Ovary (tissue), 9 donors: ENCODE results near the gene LEMD3. TPM values are rescaled to one million over a fixed set of nuclear protein-coding genes. Genes with fewer than 3 reads are reported as not detected.

Source experiments
- DNase-seq, 5 donors: peaks; one replicate each; pipeline ENCODE4 v3.0.0-alpha.2; 2019 to 2020
- H3K27ac ChIP-seq, 2 donors: fragments of 200-600 bp; one replicate each; pipeline versions ENCODE4 v1.5.1 to v1.8.0; 2019 to 2022
- H3K27me3 ChIP-seq: fragments of 200-600 bp; one replicate; pipeline ENCODE4 v1.8.0; 2022
- H3K36me3 ChIP-seq: fragments of 200-600 bp; sonication (generic); one replicate; pipeline ENCODE4 v1.5.1; 2019
- H3K4me1 ChIP-seq: one replicate; pipeline ENCODE4 v1.8.1; 2013; ENCODE audit warnings: mild to moderate bottlenecking, moderate library complexity; ENCODE audit not compliant: insufficient read depth
- H3K4me3 ChIP-seq: fragments of 200-600 bp; sonication (generic); one replicate; pipeline ENCODE4 v1.5.1; 2017
- H3K9me3 ChIP-seq, 2 donors: fragments of 200-600 bp in 1 of 2; sonication (generic) in 1 of 2; one replicate each; pipeline versions ENCODE4 v1.5.1 to v1.8.1; 2013 to 2019; ENCODE audit warnings: mild to moderate bottlenecking in 1 of 2, moderate library complexity in 1 of 2
- EP300 ChIP-seq: sonication (generic); formaldehyde crosslinking; IDR thresholded peaks from one replicate; pipeline ENCODE4 v1.6.1; 2017; ENCODE audit warnings: antibody characterized with exemption
- POLR2A ChIP-seq: fragments of 450-650 bp; IDR thresholded peaks from one replicate; pipeline ENCODE4 v1.6.1; 2017; ENCODE audit warnings: antibody characterized with exemption, mild to moderate bottlenecking, moderate library complexity
- WGBS, 3 donors: extraction: QIAGEN DNeasy Blood & Tissue Kit in 1 of 3; methylation state at CpG; one replicate each; pipeline versions ENCODE4 v1.1.5 to v1.1.7; 2013 to 2017; 5-methylcytosine and 5-hydroxymethylcytosine counted together
- intact Hi-C, 4 donors: fragments of 100-400 bp; cut with DNase I; formaldehyde crosslinking; loops; one replicate each; pipeline versions ENCODE4 v1.11.0 to v1.15.1; 2022 to 2023
- polyA plus RNA-seq, 2 donors: library from polyadenylated mRNA; stranded (reverse); fragments of 200-250 nt in 1 of 2; fragments of 350-450 nt in 1 of 2; fragmentation: Illumina TruSeq in 1 of 2; extraction: RNeasy Lipid Tissue Mini Kit (QIAGEN cat#74804) in 1 of 2; gene quantifications; one replicate each; pipeline ENCODE4 v1.2.3, GENCODE V29; 2013 to 2014
- total RNA-seq, 7 donors: library from RNA; depleted of rRNA in 2 of 7; stranded (reverse); fragments of >200 nt in 2 of 7; fragmentation: NEBNext Ultra II Directional in 3 of 7; extraction: Animal tissue kit (Norgen Biotek cat#: 25700) in 3 of 7; gene quantifications; one replicate each; pipeline versions ENCODE4 v1.1.0 to v1.2.4, GENCODE V29; 2016 to 2023
- TF ChIP-seq, protein P1 (sequence below), 3 donors: fragments of 450-650 bp in 2 of 3; fragments of 200-600 bp in 1 of 3; IDR thresholded peaks; one replicate each; pipeline versions ENCODE4 v1.5.1 to v1.8.0; 2016 to 2022; ENCODE audit warnings: antibody characterized with exemption in 3 of 3, mild to moderate bottlenecking in 1 of 3
- donor health status: DM: no; HTN: no; CAD: no; lungs with moderate emphysema.
- donor health status: DM: no; HTN: no; CAD: no.
- donor health status: Bipolar disorder and iron deficiency.
- donor health status: DM: yes; HTN: yes; CAD: no.
- donor health status: DM: no; HTN: no; CAD: no.
- donor health status: DM: yes; HTN: yes; CAD: no.

The LEMD3 gene
- total and polyA plus RNA-seq, 9 donors, result 11.4 to 34.8 (median 28.3) TPM

GRCh38 chr12:65147312-65147905 lies 22.0 kb upstream of the LEMD3 start:
- H3K27ac ChIP-seq, result no peak overlapping the region
- WGBS, 3 donors, result 72 to 82% (median 78%) methylated on average over 2 of the region's 2 CpGs
- intact Hi-C loops, result no loop called here

DNA sequence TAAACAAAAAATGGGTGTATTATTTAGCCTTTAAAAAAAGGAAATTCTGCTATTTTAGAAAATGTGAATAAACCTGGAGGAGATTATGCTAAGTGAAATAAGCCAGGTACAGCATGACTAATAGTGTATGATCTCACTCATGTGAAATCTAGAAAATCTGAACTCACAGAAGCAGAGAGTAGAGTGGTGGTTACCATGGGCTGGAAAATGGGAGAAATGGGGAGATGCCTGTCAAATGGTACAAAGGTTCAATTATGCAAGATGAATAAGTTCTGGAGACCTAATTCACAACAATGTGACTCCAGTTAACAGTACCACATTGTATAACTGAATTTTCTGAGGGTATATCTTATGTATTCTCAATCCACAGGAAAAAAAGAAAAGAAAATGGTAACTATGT lies 17.4 kb upstream of the LEMD3 start:
- H3K27ac ChIP-seq, result no peak overlapping the region
- no peaks in the 10 kb centered on the region for H3K27me3 ChIP-seq
- no peak for DNase-seq
- H3K9me3 ChIP-seq, result no peaks in the 10 kb centered on the region
- no peaks in the 10 kb centered on the region for H3K36me3 ChIP-seq
- TF ChIP-seq EP300, result no peak
- TF ChIP-seq, protein P1, sequence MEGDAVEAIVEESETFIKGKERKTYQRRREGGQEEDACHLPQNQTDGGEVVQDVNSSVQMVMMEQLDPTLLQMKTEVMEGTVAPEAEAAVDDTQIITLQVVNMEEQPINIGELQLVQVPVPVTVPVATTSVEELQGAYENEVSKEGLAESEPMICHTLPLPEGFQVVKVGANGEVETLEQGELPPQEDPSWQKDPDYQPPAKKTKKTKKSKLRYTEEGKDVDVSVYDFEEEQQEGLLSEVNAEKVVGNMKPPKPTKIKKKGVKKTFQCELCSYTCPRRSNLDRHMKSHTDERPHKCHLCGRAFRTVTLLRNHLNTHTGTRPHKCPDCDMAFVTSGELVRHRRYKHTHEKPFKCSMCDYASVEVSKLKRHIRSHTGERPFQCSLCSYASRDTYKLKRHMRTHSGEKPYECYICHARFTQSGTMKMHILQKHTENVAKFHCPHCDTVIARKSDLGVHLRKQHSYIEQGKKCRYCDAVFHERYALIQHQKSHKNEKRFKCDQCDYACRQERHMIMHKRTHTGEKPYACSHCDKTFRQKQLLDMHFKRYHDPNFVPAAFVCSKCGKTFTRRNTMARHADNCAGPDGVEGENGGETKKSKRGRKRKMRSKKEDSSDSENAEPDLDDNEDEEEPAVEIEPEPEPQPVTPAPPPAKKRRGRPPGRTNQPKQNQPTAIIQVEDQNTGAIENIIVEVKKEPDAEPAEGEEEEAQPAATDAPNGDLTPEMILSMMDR (IDR thresholded peaks at IDR 0.05), result no peak
- TF ChIP-seq POLR2A, result no peak
- intact Hi-C loops, result no loop called here
- no peak overlapping the region for H3K4me3 ChIP-seq
- H3K4me1 ChIP-seq, result no peaks in the 10 kb centered on the region

More at GRCh38 chr12:65147312-65147905, 22.0 kb upstream of the LEMD3 start:
- Histone ChIP-seq H3K36me3 (no peaks in the 10 kb centered on the region), H3K9me3 (no peaks in the 10 kb centered on the region), H3K4me3 (no peak overlapping the region), H3K4me1 (no peaks in the 10 kb centered on the region), H3K27me3 (no peaks in the 10 kb centered on the region)
- DNase-seq, result no peak
- no peak for TF ChIP-seq POLR2A
- no peak for TF ChIP-seq EP300
- TF ChIP-seq, protein P1 (IDR thresholded peaks at IDR 0.05), result no peak

GRCh38 chr12:65152596-65152995 lies 16.8 kb upstream of the LEMD3 start:
- no peaks in the 10 kb centered on the region for H3K27me3 ChIP-seq
- TF ChIP-seq POLR2A (no peak), EP300 (no peak)
- TF ChIP-seq, protein P1 (IDR thresholded peaks at IDR 0.05), result no peak
- no peak overlapping the region for H3K27ac ChIP-seq
- no peak overlapping the region for H3K4me3 ChIP-seq
- 9 to 23% (median 16%) methylated on average over 1 of the region's 1 CpG for WGBS, 3 donors
- intact Hi-C loops, result no loop called here
- no peaks in the 10 kb centered on the region for H3K4me1 ChIP-seq
- no peaks in the 10 kb centered on the region for H3K9me3 ChIP-seq
- DNase-seq, result no peak
- no peaks in the 10 kb centered on the region for H3K36me3 ChIP-seq

- TF ChIP-seq, protein P1 (IDR thresholded peaks at IDR 0.05), result no peak
- TF ChIP-seq EP300 (no peak), POLR2A (no peak)
- Histone ChIP-seq H3K36me3 (no peaks in the 10 kb centered on the region), H3K4me1 (no peaks in the 10 kb centered on the region), H3K4me3 (no peak overlapping the region), H3K27me3 (no peaks in the 10 kb centered on the region), H3K27ac (no peak overlapping the region), H3K9me3 (no peaks in the 10 kb centered on the region)
- intact Hi-C loops, result no loop called here
- no peak for DNase-seq
- WGBS, 3 donors, result 65 to 70% (median 67%) methylated on average over 3 of the region's 3 CpGs
These were observed 13.6 kb upstream of the LEMD3 start for GRCh38 chr12:65155784-65156183.
